ENCODE data around the gene UBL4A. TPM values are rescaled to one million over a fixed set of nuclear protein-coding genes. Genes with fewer than 3 reads are reported as not detected.

Gene UBL4A
- total RNA-seq, 2 donors from 2014 or later = 54.6 to 61.0 TPM

DNA sequence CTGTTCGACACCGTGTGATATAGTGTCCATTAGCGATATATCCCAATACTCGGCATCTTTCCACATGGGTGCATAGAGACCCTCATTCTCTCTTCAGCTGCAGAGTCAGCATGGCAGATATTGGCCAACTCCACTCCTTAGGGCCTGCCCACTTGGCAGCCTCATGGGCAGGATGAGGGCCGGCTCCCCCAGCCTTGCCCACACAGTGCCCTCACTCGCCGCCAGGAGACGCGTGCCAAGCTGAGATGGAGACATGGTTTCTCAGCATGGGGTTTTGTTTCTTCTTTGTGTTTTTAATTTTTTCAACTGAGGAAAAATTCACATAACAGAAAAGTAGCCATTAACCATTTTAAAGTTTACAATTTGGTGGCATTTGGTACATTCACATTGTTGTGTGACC, 33.6 kb downstream of the UBL4A start:
- Histone ChIP-seq H3K27ac (no peak overlapping the region), H3K36me3 (peaks cover 15% of the 10 kb centered on the region), H3K4me1 (no peaks in the 10 kb centered on the region), H3K9me3 (no peaks in the 10 kb centered on the region), H3K27me3 (no peaks in the 10 kb centered on the region), H3K4me3 (no peak overlapping the region)
- TF ChIP-seq, protein P1, sequence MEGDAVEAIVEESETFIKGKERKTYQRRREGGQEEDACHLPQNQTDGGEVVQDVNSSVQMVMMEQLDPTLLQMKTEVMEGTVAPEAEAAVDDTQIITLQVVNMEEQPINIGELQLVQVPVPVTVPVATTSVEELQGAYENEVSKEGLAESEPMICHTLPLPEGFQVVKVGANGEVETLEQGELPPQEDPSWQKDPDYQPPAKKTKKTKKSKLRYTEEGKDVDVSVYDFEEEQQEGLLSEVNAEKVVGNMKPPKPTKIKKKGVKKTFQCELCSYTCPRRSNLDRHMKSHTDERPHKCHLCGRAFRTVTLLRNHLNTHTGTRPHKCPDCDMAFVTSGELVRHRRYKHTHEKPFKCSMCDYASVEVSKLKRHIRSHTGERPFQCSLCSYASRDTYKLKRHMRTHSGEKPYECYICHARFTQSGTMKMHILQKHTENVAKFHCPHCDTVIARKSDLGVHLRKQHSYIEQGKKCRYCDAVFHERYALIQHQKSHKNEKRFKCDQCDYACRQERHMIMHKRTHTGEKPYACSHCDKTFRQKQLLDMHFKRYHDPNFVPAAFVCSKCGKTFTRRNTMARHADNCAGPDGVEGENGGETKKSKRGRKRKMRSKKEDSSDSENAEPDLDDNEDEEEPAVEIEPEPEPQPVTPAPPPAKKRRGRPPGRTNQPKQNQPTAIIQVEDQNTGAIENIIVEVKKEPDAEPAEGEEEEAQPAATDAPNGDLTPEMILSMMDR (IDR thresholded peaks at IDR 0.05) = no peak
- no peak for DNase-seq (ENCODE audit: low spot score)

DNA sequence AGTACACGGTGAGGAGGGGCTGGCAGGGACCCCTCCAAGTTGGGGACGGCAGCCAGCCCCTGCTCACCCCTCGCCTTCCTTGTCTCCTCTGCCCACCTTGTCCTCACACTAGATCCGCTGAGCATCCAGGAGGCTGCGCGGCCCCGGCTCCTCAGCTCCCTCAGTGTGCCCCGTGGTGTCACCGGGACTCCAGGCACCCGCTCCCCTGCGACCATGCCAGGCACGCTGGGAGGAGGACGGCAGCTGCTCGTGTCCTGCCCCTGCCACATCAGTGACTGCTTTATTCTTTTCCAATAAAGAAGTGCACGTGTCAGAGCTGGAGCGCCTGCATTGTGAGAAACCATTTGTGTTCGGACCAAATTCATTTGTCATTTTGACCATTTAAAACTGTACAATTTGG, 36.1 kb downstream of the UBL4A start:
- Histone ChIP-seq H3K27ac (no peak overlapping the region), H3K4me3 (no peak overlapping the region), H3K9me3 (no peaks in the 10 kb centered on the region), H3K4me1 (no peaks in the 10 kb centered on the region), H3K27me3 (no peaks in the 10 kb centered on the region), H3K36me3 (peaks cover 15% of the 10 kb centered on the region)
- TF ChIP-seq, protein P1 (IDR thresholded peaks at IDR 0.05) = no peak
- no peak for DNase-seq (ENCODE audit: low spot score)

DNA sequence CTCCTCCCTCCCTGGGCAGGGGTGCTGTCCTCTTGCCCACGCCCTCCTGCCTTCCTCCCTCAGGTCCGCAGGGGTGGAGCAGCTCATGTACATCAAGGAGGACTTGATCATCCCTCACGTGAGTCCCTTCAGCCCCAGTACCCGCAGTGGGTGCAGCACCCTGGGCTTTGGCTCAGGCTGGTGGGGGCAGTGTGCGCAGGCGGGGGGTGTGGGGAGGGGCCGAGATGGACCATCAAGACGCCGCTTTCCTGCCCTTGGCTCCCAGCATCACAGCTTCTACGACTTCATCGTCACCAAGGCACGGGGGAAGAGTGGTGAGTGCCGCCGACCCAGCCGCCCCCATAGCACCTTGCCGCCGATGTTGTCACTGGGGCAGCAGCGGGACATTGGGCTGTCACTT, 36.8 kb downstream of the UBL4A start:
- H3K36me3 ChIP-seq = peaks cover 15% of the 10 kb centered on the region
- DNase-seq (ENCODE audit: low spot score) = no peak
- H3K4me1 ChIP-seq = peaks cover 0 to 7% of the 10 kb centered on the region in 2 donors
- H3K4me3 ChIP-seq = no peak overlapping the region
- no peaks in the 10 kb centered on the region for H3K9me3 ChIP-seq
- H3K27me3 ChIP-seq = no peaks in the 10 kb centered on the region
- H3K27ac ChIP-seq = no peak overlapping the region
- TF ChIP-seq, protein P1 (IDR thresholded peaks at IDR 0.05) = no peak

- no peak for DNase-seq (ENCODE audit: low spot score)
- Histone ChIP-seq H3K9me3 (no peaks in the 10 kb centered on the region), H3K27me3 (no peaks in the 10 kb centered on the region), H3K27ac (no peak overlapping the region), H3K36me3 (peaks cover 15% of the 10 kb centered on the region), H3K4me3 (no peak overlapping the region), H3K4me1 (peaks cover 0 to 10% of the 10 kb centered on the region in 2 donors)
- TF ChIP-seq, protein P1 (IDR thresholded peaks at IDR 0.05) = no peak
Observed at GRCh38 chrX:154448484-154448883, 37.9 kb downstream of the UBL4A start.

DNA sequence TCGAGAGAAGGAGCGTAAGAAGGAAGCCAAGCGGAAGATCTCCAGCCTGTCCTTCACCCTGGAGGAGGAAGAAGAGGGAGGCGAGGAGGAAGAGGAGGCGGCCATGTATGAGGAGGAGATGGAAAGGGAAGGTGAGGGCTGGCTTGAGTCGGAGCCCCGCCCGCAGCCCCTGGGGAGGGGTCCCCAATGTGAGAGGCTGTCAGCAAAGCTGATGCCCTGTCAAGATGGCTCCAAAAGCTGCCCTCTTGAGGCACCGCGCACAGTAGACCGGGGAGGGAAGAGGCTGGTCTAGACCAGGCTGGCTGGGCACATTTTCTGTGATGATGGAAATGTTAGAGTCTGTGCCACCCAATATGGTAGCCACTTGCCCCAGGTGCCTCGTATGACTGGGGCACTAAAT, 40.0 kb downstream of the UBL4A start:
- Histone ChIP-seq H3K4me1 (peaks cover 0 to 11% of the 10 kb centered on the region in 2 donors), H3K27ac (no peak overlapping the region), H3K9me3 (no peaks in the 10 kb centered on the region), H3K4me3 (no peak overlapping the region), H3K36me3 (peaks cover 28% of the 10 kb centered on the region), H3K27me3 (no peaks in the 10 kb centered on the region)
- DNase-seq (ENCODE audit: low spot score) = no peak
- TF ChIP-seq, protein P1 (IDR thresholded peaks at IDR 0.05) = no peak

DNA sequence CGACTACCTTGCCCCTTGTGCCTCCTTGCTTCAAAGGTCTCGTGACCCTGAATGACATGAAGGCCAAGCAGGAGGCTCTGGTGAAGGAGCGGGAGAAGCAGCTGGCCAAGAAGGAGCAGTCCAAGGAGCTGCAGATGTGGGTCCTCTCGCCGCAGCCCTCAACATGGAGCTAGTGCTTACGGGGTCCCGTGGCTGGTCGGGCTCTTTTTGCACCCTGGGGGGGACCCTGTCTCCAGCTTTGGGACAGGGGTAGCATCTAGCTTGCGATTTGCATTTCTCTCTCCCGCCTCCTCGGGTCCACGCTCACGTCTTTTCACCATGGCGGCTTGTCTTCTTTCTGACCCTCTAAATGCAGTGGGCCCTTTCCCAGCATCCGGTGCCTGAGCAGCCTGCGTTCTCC, 40.6 kb downstream of the UBL4A start:
- TF ChIP-seq, protein P1 (IDR thresholded peaks at IDR 0.05) = no peak
- Histone ChIP-seq H3K36me3 (peaks cover 28% of the 10 kb centered on the region), H3K27me3 (no peaks in the 10 kb centered on the region), H3K9me3 (no peaks in the 10 kb centered on the region), H3K4me1 (peaks cover 0 to 11% of the 10 kb centered on the region in 2 donors), H3K27ac (no peak overlapping the region), H3K4me3 (no peak overlapping the region)
- DNase-seq (ENCODE audit: low spot score) = no peak

Measured in right atrium auricular region (tissue), 2 donors.